NCI-H2029 (cell line): ENCODE data around the gene C22orf39.

Experiments used
- DNase-seq: peaks from one replicate; lab custom pipeline; 2025; lab: John Stamatoyannopoulos, UW

C22orf39 gene, protein sequence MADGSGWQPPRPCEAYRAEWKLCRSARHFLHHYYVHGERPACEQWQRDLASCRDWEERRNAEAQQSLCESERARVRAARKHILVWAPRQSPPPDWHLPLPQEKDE

DNA sequence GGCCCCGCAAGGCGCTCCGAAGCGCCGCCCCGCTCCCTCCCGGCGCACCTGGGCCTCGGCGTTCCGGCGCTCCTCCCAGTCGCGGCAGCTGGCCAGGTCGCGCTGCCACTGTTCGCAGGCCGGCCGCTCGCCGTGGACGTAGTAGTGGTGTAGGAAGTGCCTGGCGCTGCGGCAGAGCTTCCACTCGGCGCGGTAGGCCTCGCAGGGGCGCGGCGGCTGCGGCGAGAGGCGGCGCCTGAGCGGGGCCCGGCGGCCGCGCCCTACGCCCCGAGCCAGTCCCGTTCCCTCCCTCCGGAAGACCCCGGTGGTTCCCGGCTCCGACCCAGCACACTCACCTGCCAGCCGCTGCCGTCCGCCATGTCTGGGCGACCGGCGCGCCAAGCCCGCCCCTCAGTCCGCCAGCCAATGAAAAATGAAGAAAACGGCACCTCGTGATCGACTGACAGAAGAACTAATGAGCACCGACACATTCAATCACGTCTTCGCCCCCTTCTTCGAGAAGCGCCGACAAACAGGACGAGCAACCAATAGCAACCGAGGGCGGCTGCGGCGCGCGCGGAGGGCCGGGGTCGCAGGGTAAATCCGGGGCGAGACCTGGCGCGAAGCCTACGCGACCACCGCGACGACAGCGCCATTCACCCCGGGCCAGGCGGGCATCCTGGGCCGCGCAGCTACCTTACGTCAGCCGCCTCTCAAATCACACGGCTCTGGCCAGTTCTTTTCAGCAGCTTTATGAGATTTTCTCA lies at the start of gene C22orf39:
Gene C22orf39, minus strand, starts transcription at position 382 of the 746 bp plus-strand sequence. Its CDS starts 23 bp downstream, at position 359.
- DNase-seq = peak; percentile 78

DNA sequence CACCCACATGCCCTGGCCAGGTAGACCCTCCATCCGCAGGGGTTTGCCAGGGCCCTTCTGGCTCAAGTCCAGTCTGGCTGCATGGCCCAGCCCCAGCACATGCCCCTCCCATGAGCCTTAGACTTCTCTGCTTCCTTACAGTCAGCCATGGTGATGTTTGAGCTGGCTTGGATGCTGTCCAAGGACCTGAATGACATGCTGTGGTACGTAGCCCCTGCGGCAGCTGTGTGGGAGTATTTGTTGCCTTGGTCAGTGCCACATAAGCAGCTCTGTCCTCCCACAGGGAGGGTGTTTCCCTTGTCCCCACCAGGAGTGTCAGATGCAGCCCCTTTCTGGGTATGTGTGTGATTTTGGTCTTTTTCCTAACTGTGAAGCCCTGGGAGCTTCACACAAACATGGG lies 49.7 kb upstream of the C22orf39 start:
- DNase-seq = no peak

DNA sequence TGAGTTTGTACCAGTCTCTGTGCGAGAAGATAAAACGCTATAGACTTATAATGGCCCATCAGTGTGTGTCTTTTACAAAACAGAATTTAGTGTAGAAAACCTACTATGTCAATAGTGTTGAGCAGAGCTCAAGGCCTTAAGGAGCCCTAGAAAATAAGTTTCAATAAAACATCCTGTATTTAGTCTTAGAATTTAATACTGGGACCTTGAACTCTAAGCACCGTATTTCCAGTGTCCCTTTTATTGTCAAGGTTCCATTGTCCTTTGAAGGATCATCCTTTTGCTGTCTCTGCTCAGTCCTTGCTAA lies 48.8 kb upstream of the C22orf39 start:
- no peak for DNase-seq

DNA sequence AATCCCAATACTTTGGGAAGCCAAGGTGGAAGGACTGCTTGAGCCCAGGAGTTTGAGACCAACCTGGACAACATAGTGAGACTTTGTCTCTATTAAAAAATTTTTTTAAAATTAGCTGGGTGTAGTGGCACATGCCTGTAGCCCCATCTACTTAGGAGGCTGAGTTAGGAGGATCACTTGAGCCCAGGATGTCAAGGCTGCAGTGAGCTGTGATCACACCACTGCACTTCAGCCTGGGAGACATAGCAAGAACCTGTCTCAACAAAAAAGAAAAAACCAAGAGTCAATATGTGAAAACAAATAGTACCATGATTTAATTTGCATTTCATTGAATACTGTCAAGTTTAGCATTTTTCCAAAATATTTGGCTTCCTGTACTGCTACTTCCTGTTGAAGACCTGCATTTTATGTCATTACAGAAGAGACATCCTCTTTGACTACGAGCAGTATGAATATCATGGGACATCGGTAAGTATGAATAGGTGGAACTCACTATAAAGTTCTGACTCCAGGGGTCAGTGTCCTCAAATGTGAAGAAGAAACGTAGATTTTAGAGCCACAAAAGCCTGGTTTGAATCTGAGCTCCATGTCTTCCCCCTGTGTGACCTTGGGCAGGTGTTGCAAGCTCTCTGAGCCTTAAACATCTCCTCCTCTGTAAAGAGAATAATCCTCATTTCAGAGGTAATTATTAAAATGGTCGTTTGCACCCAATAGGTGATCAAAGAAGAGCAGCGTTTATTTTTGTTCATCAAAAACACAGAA lies 48.2 kb upstream of the C22orf39 start:
- DNase-seq = no peak

DNA sequence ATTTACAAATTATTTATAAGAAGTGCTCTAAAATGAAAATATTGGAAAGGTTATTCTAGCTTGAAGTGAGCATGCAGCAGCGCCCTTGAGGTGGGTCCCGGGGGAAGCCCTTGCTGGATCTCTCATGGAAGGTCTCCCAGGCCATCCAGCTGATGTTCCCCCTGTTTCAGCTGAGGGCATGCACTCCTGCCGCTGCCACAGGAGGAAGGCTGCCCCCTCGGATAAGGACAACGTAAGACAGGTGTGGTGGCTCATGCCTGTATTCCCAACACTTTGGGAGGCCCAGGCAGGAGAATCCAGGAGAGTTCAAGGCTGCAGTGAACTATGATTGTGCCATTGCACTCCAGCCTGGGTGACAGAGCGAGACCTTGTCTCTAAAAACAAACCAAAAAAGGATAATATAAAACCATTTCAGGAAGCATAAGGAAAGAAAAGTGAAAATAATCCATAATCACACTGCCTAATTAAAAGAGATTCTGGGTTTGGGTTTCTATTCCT lies 47.2 kb upstream of the C22orf39 start:
- DNase-seq = no peak

DNA sequence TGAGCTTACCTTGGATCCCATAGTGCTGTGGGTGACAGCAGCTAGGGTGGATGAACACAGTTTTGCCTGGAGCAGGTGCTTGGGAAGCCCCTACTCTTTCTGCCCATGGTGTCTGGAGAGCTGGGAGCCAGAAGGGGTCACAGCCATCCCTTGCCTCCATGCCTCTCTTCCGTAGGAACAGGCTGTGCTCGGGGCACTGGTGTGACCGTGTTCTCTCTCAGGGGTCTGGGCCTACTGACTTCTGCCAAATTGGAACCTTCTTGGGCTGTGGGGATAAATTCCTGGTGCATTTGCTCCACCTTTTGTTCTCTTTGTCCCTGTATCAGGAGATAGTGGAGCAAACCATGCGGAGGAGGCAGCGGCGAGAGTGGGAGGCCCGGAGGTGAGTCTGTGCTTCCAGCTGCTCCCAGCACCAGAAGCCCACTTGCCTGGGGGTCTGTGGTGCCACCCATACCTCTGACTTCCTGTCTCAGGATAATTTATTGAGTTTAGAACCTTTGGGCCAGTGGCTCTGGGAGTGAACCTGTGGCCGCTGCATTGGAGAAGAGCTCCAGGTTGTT lies 46.6 kb upstream of the C22orf39 start:
- DNase-seq = no peak

DNA sequence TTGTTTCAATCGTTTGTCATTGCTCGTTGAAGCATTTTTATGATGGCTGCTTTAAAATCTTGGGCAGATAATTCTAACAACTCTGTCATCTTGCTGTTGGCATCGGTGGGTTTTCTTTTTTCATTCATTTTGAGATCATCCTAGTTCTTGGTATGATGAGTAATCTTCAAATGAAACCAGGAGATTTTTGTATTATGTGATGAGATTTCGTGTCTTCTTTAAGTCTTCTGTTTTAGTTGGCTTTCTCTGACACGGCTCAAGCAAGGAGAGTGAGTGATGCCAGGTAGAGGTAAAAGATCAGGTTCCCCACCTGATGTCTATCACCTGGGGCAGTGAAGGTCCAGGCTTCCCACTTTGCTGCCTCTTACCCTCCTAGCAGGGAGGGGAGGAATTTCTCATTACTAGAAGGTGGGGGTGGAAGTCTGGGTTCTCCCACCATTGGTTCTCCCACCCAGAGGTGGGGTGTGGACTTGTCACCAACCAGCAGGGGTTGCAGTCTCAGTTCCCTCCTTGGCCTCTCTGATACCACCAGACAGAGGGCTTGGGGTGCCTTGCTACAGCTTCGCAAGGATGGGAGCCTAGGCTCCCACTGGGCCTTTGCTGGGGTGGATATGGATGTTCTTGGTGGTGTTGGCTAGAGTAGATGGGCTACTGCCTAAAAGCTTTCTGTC lies 45.1 kb upstream of the C22orf39 start:
- no peak for DNase-seq

DNA sequence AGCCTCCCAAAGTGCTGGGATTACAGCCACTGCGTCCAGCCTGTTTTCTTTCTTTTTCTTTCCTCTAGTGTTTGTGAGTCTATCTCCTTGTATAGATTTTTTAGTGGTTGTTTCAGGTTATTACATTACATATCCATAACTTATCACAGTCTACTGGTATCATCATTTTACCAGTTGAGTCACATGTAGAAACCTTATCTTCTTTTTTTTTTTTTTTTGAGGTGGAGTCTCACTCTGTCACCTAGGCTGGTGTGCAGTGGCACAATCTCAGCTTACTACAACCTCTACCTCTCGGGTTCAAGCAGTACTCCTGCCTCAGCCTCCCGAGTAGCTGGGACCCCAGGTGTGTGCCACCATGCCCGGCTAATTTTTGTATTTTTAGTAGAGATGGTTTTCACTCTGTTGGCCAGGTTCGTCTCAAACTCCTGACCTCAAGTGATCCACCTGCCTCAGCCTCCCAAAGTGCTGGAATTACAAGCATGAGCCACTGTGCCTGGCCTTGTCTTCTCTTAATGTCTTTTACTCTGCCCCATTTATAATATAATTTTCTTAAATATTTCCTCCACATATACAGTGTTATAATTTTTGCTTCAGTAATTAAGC lies 43.2 kb upstream of the C22orf39 start:
- DNase-seq = no peak

DNA sequence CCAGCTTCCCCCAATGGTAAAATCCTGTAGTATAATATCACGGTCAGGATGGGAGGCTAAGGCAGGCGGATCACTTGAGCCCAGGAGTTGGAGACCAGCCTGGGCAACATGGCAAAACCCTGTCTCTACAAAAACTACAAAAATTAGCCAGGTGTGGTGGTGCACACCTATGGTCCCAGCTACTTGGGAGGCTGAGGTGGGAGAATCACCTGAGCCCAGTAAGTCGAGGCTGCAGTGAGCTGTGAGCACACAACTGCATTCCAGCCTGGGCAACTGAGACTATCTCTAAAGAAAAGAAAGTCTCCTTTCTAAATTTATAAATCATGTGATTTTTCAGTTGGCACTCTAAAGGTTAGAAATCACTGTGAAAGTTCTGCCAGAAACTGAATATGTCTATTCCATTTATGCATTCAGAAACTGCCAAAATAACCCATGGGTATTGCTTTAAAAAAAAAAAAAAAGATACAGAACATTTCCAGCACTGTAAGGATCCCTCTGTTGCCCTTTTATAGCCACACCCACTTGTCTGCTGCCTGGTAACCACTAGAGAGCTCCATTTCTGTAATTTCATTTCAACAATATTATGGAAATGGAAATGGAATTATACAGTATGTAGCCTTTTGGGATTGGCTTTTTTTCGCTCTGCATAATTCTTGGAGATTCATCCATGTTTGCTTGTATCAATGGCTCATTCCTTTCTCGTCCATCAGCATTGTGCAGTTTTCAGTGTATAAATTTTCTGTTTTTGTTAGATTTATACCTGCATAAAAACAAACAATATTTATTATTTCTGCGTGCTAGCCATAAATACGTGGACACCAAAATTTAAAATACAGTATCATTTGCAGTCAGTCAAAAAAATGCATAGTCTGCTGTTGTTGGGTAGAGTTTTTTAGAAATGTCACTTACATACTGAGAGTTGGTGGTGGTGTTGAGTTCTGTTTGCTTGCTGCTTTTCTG lies 41.7 kb upstream of the C22orf39 start:
- DNase-seq = no peak

DNA sequence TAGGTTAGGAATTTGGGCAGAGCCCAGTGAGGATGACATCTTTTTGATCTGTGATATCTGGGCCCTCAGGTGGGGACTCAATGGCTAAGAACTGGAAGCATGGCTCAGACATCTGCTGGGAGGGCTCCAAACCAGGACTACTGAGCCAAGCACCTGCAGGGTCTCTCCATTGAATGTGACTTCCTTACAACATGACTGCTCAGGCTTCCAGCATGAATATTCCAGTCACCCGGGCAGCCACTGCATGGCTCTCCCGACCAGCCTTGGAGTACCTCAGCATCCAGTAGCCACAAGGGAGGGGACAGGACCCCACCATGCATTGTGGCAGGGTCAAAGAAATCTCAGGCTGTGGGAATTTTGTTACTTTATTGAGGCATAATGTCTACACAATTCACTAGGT lies 40.8 kb upstream of the C22orf39 start:
- DNase-seq = no peak

DNA sequence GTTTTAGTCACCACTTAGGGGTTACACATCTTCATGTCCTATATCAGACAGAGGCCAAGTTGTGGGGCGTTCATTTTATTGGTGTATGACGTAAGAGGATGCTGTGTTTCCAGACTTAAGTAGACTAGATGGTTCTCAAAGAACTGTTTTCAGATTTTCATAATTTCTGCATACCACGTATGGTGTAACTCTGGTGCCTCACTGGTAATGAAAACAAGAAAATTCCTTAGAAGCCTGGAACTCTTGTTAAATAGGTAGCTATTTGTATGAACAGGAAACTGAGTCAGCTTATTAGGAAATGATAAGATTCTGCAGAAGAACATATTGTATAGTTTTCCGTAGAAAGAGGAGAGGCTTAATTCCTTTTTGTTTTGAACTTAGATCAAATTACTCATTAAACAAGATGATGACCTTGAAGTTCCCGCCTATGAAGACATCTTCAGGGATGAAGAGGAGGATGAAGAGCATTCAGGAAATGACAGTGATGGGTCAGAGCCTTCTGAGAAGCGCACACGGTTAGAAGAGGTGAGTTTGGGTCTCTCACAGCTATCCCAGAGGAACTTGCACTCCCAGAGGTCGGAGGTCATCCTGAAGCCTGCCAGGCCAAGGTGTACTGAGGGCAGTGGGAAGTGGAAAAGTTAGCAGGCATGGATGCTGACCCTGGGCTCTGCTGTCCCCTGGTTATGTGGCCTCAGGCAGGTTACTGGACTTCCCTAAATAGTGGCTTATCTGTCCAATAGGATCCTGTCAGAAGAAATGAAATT lies 36.2 kb upstream of the C22orf39 start:
- DNase-seq = no peak

DNA sequence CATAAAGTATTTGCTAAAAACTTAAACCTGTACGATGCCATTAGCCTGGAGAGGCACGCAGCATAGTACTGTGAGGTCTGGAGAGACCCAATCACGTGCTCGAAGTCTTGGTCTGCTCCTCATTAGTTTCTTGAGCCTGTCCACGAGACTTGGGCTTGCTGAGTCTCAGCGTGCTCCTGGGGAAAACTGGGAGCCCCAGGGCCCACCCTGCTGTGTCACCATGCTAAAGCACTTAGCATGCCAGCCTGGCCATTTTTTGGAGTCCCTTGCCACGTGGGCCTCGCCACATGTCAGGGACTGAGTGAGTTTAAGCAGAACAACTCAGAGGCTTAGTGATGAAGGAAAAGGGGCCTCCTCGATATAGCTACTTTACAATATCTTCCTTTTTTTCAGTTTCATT lies 34.8 kb upstream of the C22orf39 start:
- no peak for DNase-seq

DNA sequence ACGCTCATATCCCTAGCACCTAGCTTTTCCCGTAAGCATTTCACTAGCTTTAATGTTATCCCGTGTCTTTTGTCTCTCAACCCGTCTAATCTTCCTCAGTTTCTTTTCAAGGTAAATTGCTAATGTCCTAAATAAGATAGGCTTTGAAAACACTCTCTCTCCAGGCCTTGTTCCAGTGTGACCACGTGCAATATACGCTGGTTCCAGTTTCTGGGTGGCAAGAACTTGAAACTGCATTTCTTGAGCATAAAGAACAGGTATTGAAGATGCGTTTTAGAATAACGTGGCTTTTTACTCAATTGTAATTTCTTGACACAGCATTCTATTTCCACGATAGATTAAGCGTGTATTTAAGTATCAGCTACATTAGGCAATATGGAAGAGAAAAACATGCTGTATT lies 33.3 kb upstream of the C22orf39 start:
- no peak for DNase-seq

DNA sequence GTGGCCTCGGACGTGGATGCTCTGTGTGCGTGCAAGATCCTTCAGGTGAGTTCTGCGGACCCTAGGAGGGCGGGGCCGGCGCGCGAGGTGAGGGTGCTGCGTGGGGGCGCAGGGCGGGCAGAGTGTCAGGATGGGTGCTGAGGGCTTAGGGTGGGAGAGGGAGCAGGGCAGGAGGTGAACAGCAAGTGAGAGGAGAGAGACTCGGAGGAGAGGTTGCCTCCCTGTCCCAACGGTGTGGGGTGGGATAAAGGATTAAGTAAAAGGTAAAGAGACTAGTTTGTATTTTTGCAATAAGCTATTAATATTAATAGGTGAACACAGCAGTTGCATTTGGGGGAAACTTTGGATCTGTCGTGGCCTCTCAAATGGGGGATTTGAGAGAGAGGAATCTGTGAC lies 32.7 kb upstream of the C22orf39 start:
- no peak for DNase-seq

DNA sequence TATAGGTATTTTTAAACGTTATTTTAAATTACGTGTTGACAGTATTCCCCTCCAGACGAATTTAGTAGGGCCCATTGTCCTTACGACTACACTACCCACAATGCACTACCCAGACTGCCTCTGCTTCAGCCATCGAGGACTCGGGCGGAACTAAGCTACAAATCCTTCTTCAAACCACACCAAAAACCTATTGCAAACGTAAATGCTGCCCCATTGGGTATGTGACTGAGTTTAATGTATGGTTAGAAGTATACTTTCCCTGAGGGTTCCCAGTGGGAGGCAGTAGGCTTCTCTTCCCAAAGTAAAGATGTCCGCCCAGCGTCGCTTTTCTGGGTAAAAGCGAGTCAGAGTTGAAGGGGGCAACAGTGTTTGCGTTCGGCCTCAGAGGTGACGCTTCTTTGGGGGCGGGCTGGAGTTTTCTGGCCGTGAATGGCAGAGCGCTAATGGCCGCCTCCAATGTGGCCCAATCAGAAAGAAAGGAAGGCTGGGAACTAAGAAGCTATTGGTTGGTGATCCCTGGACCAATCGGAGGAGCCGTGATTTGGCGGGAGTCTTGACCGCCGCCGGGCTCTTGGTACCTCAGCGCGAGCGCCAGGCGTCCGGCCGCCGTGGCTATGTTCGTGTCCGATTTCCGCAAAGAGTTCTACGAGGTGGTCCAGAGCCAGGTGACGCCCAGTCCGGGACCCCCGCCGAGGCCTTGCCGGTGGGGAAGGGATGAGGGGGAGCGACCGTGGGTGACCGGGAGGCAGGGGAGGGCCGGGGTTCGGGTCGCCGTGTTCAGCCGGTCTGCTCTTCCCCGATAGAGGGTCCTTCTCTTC lies 32.1 kb upstream of the C22orf39 start, which contains the start of gene CDC45:
Gene CDC45, plus strand, starts transcription at position 566 of the 818 bp plus-strand sequence. Its CDS starts 49 bp downstream, at position 615.
- peak; percentile 95 for DNase-seq

DNA sequence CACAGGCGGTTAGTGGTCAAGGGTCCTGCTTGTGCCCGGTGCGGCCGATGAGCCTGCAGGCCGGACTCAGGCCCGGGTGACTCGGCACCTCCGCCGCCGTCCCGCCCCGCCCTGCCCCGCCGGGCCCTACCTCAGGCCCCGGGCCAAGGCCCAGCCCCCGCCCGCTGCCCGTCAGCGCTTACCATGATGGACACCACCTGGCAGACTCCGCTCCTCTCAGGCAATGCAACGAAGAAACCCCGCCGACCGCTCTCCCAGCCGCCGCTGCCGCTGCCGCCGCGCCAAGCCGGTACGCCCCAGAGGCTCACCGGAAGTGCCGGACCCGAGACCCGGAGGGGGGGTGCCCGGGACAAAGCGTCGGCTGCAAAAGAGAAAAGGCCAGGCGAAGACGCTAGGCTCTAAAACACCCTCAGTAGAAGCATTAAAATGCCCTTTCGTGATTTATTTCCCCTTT lies 31.4 kb upstream of the C22orf39 start, which contains the start of gene UFD1:
Gene UFD1, minus strand, starts transcription at position 293 of the 454 bp plus-strand sequence. Its CDS starts 108 bp downstream, at position 185.
- peak; percentile 49 for DNase-seq

DNA sequence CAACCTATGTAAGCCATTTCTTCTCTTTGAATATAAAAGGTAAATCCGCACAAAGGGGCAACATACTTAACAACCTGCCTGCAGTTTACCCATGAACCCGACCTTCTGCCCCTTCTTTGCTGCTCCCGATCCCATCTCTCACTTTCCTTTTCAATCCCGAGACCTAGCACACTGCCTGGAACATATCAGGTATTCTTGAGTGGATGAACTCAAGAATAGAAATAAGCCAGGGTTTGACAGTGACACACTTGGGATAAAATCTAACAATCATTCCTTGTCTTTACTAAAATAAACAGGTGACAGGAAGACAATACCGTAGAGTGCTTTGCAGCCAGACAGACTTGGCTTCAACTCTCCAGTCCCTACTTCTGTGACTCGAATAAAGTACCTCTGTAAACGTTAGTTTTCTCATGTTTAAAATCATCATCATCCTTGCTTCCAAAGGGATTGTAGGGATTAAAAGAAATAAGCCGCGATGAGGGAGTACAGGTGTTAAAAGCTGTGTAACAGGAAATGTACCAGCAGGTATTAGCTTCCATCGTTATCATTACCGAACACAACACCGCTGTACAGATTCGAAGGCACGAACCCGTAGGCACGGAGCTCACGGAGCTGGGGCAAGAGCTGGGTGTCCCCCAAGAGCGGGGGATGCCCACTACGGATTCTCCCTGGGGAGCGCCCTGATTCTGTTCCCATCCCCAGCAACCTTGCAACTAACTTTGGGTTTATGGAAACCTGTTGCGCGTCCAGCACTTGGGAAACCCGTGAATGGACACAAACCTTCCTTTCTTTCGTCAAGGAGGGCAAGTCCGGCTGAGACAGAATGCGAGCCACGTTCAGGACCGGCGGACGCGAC lies 30.8 kb upstream of the C22orf39 start:
- no peak for DNase-seq
